ENCODE results near the gene ARRDC4. TPM values are rescaled to one million over a fixed set of nuclear protein-coding genes. Genes with fewer than 3 reads are reported as not detected.

The ARRDC4 gene
- total RNA-seq, 1 experiment from 2014 or later = 2.1 TPM

DNA sequence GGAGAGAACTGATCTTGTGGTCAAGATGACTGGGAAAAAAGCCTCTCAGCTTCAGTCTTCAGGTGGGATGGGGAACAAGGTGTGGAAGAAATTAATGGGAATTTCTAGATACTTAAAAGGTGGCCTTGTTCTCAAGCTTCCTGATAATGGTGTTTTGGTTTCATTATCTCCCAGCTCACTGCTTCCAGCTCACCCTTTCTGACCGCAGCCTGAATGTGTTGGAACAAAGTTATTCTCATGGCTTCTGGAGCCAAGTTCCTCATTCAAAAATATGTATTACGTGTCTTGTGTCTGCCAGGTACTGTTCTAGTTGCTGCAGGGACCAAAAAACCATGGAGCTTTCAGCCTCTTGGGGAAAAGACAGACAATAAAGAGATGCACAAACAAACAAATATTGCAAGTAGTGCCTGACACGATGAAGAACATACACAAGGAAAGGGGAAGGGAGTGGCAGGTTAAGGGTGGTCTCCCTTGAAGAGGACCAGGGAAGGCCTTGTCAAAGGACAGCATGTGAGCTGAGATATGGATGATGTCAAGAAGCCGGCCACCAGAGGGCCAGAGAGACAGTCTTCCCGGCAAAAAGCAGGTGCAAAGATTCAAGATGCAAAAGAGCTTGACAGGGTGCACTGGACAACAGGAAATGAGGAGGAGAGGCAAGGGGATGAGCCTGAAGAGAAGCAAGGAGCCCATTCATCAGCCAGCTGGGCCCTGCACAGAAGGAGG lies 35.5 kb downstream of the ARRDC4 start:
- H3K4me3 ChIP-seq (ENCODE audit: low read depth, low read length, poor library complexity, severe bottlenecking) = no peak overlapping the region
- peak; percentile 17 for DNase-seq (ENCODE audit: low spot score)
- no peaks in the 10 kb centered on the region for H3K27me3 ChIP-seq (replicated peaks; ENCODE audit: insufficient read depth, low read depth, low read length, poor library complexity)
- no peaks in the 10 kb centered on the region for H3K4me1 ChIP-seq (ENCODE audit: insufficient read depth, low read length, poor library complexity, severe bottlenecking)
- no peak for TF ChIP-seq EZH2 (IDR thresholded peaks at IDR 0.05; ENCODE audit: borderline replicate concordance, low read depth, low read length, poor library complexity, severe bottlenecking)
- TF ChIP-seq, protein P1, sequence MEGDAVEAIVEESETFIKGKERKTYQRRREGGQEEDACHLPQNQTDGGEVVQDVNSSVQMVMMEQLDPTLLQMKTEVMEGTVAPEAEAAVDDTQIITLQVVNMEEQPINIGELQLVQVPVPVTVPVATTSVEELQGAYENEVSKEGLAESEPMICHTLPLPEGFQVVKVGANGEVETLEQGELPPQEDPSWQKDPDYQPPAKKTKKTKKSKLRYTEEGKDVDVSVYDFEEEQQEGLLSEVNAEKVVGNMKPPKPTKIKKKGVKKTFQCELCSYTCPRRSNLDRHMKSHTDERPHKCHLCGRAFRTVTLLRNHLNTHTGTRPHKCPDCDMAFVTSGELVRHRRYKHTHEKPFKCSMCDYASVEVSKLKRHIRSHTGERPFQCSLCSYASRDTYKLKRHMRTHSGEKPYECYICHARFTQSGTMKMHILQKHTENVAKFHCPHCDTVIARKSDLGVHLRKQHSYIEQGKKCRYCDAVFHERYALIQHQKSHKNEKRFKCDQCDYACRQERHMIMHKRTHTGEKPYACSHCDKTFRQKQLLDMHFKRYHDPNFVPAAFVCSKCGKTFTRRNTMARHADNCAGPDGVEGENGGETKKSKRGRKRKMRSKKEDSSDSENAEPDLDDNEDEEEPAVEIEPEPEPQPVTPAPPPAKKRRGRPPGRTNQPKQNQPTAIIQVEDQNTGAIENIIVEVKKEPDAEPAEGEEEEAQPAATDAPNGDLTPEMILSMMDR (conservative IDR thresholded peaks at IDR 0.05; ENCODE audit: low read depth, low read length) = peak; percentile 40
- intact Hi-C loops (cut with micrococcal nuclease; ENCODE audit: unreplicated experiment) = no loop called here
- BruUV-seq (replicated peaks) = no TSS peak
- H3K36me3 ChIP-seq (ENCODE audit: insufficient read depth, low read length, poor library complexity, severe bottlenecking) = no peaks in the 10 kb centered on the region
- ChIA-PET POLR2A (ENCODE audit: low non-redundant PET) (interaction anchor here (0.6 kb wide), 1 partner anchor 227 kb away, joined by 3 read pairs; no protein-coding TSS in a partner anchor), CTCF (no interaction called here)
- H3K27ac ChIP-seq (ENCODE audit: low read depth, low read length, poor library complexity, severe bottlenecking) = no peak overlapping the region
- no peaks in the 10 kb centered on the region for H3K9me3 ChIP-seq (ENCODE audit: low read depth, low read length, poor library complexity, severe bottlenecking)

DNA sequence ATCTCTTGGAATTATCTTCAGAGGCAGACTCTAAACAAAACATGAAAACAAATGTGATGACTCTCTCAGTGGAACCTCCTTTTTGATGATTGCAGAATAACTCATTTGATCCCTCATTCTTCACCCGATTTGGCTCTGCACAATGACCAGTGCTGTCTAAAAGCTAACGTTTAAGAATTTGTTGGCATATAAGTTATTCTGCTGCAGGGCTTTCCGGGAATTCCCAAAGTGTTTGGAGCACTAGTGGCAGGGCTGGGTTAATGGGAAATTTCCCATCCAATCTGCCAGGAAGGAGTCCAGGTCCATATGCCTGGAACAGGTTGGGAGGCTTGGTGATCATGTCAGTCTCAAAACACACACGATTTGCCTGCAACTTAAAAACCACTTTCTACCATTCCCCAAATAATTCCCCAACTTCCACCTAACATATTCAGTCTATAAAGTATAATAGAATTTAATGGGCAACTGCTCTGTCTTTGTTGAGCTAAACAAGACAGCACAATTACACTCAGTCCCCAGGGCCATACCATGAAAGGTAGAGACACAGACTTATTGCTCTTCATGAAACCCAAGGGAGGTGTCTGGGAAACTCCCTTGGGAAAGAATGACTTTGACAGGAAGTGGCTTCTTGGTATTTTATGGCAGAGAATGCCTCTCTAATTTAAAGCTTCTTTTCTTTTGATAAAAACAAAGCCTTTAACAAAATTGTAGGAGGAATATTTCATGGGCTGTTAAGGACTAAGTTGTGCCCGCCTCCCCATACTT lies 38.0 kb downstream of the ARRDC4 start:
- Histone ChIP-seq H3K4me1 (ENCODE audit: insufficient read depth, low read length, poor library complexity, severe bottlenecking) (no peaks in the 10 kb centered on the region), H3K9me3 (ENCODE audit: low read depth, low read length, poor library complexity, severe bottlenecking) (no peaks in the 10 kb centered on the region), H3K27ac (ENCODE audit: low read depth, low read length, poor library complexity, severe bottlenecking) (no peak overlapping the region), H3K27me3 (replicated peaks; ENCODE audit: insufficient read depth, low read depth, low read length, poor library complexity) (no peaks in the 10 kb centered on the region), H3K36me3 (ENCODE audit: insufficient read depth, low read length, poor library complexity, severe bottlenecking) (no peaks in the 10 kb centered on the region), H3K4me3 (ENCODE audit: low read depth, low read length, poor library complexity, severe bottlenecking) (no peak overlapping the region)
- peak; percentile 72 for DNase-seq (ENCODE audit: low spot score)
- no TSS peak for BruUV-seq (replicated peaks)
- TF ChIP-seq, protein P1 (conservative IDR thresholded peaks at IDR 0.05; ENCODE audit: low read depth, low read length) = no peak
- no peak for TF ChIP-seq EZH2 (IDR thresholded peaks at IDR 0.05; ENCODE audit: borderline replicate concordance, low read depth, low read length, poor library complexity, severe bottlenecking)
- intact Hi-C loops (cut with micrococcal nuclease; ENCODE audit: unreplicated experiment) = no loop called here
- CTCF ChIA-PET = no interaction called here
- POLR2A ChIA-PET (ENCODE audit: low non-redundant PET) = interaction anchor here (0.5 to 0.6 kb wide), 2 partner anchors 9 to 15 kb away, joined by 4 to 6 read pairs; no protein-coding TSS in a partner anchor

DNA sequence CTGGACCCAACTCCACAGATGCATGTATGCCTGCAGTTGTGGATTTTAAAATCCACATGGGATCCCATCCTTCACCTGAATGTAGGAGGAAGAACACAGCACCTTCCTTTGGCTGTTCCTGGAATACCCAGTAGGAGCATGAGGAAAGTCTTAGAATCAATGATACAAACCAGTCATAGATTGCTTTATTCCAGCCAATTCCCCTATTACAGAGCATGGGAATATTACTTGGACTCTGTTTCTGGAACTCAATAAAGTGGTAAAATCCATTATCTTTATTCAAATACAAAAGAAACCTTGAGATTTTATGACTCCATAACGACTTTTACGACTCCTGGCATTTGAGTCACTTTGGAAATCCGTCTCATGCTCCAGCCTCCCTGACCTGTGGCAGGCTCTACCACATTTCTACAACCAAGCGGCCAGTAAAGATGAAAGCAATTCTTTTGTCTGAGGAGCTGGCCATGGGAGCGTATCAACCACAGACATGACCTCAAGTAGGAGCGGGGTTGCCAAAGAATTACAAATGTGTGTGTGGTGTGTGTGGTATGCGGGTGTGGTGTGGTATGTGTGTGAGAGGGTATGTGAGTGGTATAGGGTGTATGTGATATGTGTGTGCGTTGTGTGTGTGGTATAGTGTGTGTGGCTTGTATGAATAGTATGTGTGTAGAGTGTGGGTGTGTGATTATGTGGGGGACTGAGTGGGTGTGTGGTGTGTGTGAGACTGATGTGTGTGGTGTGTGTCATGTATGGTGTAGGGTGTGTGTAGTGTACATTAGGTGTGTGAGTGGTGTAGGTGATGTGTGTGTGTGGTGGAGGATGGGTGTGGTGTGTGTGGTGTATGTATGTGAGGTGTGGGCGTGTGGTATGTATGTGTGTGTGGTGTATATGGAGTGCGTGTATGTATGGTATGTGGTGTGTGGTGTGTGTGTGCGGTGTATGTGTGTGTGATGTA lies 40.0 kb downstream of the ARRDC4 start:
- intact Hi-C loops (cut with micrococcal nuclease; ENCODE audit: unreplicated experiment) = no loop called here
- Histone ChIP-seq H3K27ac (ENCODE audit: low read depth, low read length, poor library complexity, severe bottlenecking) (no peak overlapping the region), H3K27me3 (replicated peaks; ENCODE audit: insufficient read depth, low read depth, low read length, poor library complexity) (peaks cover 13% of the 10 kb centered on the region), H3K36me3 (ENCODE audit: insufficient read depth, low read length, poor library complexity, severe bottlenecking) (no peaks in the 10 kb centered on the region), H3K9me3 (ENCODE audit: low read depth, low read length, poor library complexity, severe bottlenecking) (no peaks in the 10 kb centered on the region), H3K4me1 (ENCODE audit: insufficient read depth, low read length, poor library complexity, severe bottlenecking) (no peaks in the 10 kb centered on the region), H3K4me3 (ENCODE audit: low read depth, low read length, poor library complexity, severe bottlenecking) (no peak overlapping the region)
- ChIA-PET POLR2A (ENCODE audit: low non-redundant PET) (no interaction called here), CTCF (no interaction called here)
- BruUV-seq (replicated peaks) = no TSS peak
- no peak for DNase-seq (ENCODE audit: low spot score)
- TF ChIP-seq EZH2 (IDR thresholded peaks at IDR 0.05; ENCODE audit: borderline replicate concordance, low read depth, low read length, poor library complexity, severe bottlenecking) = no peak
- TF ChIP-seq, protein P1 (conservative IDR thresholded peaks at IDR 0.05; ENCODE audit: low read depth, low read length) = no peak

Data from A673 (cell line).